ENCODE measurements around the gene CXCL1. TPM values are rescaled to one million over a fixed set of nuclear protein-coding genes. Genes with fewer than 3 reads are reported as not detected.

The CXCL1 gene
- total and polyA plus RNA-seq, 9 donors, result 0.40 to 28.5 (median 1.5) TPM

DNA sequence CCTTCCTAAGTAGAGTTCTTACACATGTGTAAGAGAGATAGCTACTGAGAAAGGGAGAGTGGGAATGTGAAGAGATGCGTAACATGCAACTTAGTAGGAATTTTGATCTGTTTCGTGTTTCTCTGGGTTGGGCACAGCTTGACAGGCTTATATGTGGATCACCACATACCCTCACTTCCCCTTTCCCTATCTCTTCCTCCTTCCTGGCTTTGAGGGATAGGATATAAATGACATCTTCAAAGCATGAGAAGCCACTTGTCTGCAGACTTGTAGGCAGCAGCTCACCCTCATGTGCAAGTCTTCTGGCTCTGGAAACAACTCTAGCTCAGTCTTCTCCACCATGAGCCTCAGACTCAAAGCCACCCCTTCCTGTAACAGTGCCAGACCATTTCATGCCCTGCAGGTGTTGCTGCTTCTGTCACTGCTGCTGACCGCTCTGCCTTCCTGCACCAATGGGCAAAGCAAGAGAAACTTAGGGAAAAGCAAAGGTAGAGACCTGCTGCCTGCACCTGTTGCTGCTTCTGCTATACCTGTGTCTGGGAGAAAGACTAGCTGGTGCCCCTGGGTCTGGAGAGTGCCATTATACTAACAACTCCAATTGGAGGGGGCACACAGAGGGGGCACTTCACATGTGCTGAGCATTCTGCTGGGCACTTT is 21.5 kb upstream of the CXCL1 start:
- H3K36me3 ChIP-seq, result no peaks in the 10 kb centered on the region
- H3K27me3 ChIP-seq, result no peaks in the 10 kb centered on the region
- no peak overlapping the region for H3K4me3 ChIP-seq
- no peaks in the 10 kb centered on the region for H3K9me3 ChIP-seq
- DNase-seq, result no peak
- TF ChIP-seq POLR2A (IDR thresholded peaks at IDR 0.05), result no peak
- TF ChIP-seq EP300 (IDR thresholded peaks at IDR 0.05), result no peak
- TF ChIP-seq, protein P1, sequence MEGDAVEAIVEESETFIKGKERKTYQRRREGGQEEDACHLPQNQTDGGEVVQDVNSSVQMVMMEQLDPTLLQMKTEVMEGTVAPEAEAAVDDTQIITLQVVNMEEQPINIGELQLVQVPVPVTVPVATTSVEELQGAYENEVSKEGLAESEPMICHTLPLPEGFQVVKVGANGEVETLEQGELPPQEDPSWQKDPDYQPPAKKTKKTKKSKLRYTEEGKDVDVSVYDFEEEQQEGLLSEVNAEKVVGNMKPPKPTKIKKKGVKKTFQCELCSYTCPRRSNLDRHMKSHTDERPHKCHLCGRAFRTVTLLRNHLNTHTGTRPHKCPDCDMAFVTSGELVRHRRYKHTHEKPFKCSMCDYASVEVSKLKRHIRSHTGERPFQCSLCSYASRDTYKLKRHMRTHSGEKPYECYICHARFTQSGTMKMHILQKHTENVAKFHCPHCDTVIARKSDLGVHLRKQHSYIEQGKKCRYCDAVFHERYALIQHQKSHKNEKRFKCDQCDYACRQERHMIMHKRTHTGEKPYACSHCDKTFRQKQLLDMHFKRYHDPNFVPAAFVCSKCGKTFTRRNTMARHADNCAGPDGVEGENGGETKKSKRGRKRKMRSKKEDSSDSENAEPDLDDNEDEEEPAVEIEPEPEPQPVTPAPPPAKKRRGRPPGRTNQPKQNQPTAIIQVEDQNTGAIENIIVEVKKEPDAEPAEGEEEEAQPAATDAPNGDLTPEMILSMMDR (IDR thresholded peaks at IDR 0.05), result no peak
- WGBS, 3 donors, result 90 to 93% (median 92%) methylated on average over 3 of the region's 3 CpGs
- H3K27ac ChIP-seq, result no peak overlapping the region
- H3K4me1 ChIP-seq (ENCODE audit: insufficient read depth), result no peaks in the 10 kb centered on the region
- intact Hi-C loops (cut with DNase I), result no loop called here

DNA sequence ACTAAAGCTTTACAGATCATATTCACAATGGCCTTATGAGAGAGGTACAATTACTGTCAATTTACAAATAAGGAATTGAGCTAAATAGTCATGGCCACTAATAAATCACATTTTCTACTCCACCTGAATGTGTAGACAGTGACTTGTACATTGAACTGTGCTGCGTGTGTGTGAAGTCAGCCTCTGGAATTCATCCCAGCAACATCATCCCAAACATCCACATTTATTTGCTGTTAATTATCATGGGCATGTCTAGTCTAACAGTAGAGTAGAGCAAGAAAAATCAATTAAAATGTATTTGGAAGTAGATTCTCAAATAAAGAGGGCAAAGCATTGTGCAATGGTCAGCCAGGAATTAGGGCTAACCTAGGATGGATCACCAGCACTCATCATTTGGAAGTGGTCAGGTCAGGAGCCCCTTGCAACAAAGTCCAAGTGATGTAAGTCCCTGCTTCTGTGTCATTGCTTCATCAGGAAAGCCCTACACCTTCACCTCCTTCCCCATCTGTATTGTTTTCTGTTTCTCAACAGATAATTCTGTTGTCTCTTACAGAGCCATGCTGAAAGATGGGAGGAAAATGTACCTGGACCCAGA is 20.9 kb upstream of the CXCL1 start:
- intact Hi-C loops (cut with DNase I), result no loop called here
- H3K9me3 ChIP-seq, result no peaks in the 10 kb centered on the region
- H3K4me1 ChIP-seq (ENCODE audit: insufficient read depth), result no peaks in the 10 kb centered on the region
- WGBS, 3 donors, result 81 to 88% (median 87%) methylated on average over 1 of the region's 1 CpG
- H3K36me3 ChIP-seq, result no peaks in the 10 kb centered on the region
- H3K27ac ChIP-seq, result no peak overlapping the region
- DNase-seq, result no peak
- TF ChIP-seq, protein P1 (IDR thresholded peaks at IDR 0.05), result no peak
- TF ChIP-seq EP300 (IDR thresholded peaks at IDR 0.05), result no peak
- TF ChIP-seq POLR2A (IDR thresholded peaks at IDR 0.05), result no peak
- H3K4me3 ChIP-seq, result no peak overlapping the region
- H3K27me3 ChIP-seq, result no peaks in the 10 kb centered on the region

DNA sequence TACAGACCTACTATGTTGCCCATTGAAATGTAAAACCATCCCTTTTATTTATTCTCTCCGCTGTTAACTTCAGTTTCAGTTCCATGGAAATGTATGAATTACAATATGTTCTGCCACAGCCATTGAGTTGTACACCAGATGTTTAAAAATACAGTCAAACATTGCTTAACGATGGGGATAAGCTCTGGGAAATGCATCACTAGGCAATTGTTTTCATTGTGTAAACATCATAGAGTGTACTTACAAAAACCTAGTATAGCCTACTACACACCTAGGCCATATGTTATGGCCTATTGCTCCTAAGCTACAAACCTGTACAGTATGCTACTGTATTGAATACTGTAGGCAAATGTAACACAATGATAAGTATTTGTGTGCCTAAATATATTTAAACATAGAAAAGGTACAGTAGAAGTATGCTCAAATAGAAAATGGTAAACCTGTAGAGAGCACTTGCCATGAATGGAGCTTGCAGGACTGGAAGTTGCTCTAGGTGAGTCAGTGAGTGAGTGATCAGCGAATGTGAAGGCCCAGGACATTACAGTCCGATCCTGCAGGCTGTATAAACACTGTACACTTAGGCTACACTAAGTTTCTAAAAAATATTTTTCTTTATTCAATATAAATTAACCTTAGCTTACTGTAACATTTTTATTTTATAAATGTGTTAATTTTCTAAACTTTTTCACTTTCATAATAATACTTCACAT is 18.8 kb upstream of the CXCL1 start:
- intact Hi-C loops (cut with DNase I), result no loop called here
- no peak overlapping the region for H3K27ac ChIP-seq
- TF ChIP-seq POLR2A (IDR thresholded peaks at IDR 0.05) (no peak), EP300 (IDR thresholded peaks at IDR 0.05) (no peak)
- TF ChIP-seq, protein P1 (IDR thresholded peaks at IDR 0.05), result no peak
- no peaks in the 10 kb centered on the region for H3K36me3 ChIP-seq
- H3K4me1 ChIP-seq (ENCODE audit: insufficient read depth), result no peaks in the 10 kb centered on the region
- no peak overlapping the region for H3K4me3 ChIP-seq
- H3K9me3 ChIP-seq, result no peaks in the 10 kb centered on the region
- no peak for DNase-seq
- 83 to 87% (median 85%) methylated on average over 4 of the region's 4 CpGs for WGBS, 3 donors
- H3K27me3 ChIP-seq, result no peaks in the 10 kb centered on the region

DNA sequence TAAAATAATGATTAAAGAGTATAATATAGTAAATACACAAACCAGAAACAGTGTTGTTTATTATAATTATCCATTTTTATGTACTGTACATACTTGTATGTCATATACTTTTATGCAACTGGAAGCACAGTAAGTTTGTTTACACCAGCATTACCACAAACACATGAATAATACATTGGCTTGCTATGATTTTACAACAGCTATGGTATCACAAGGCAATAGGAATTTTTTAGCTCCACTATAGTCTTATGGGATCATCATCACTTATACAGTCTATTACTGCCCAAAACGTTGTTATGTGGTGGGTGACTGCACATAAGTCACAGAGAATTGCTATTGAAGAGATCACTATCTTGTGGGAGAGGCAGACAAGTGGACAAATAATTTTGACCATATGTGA is 17.9 kb upstream of the CXCL1 start:
- no peak overlapping the region for H3K4me3 ChIP-seq
- TF ChIP-seq POLR2A (IDR thresholded peaks at IDR 0.05), result no peak
- TF ChIP-seq EP300 (IDR thresholded peaks at IDR 0.05), result no peak
- TF ChIP-seq, protein P1 (IDR thresholded peaks at IDR 0.05), result no peak

More for the DNA sequence above, 17.9 kb upstream of the CXCL1 start:
- no peaks in the 10 kb centered on the region for H3K4me1 ChIP-seq (ENCODE audit: insufficient read depth)
- WGBS, 3 donors, result 72 to 86% (median 82%) methylated on average over 1 of the region's 1 CpG
- H3K9me3 ChIP-seq, result no peaks in the 10 kb centered on the region
- H3K36me3 ChIP-seq, result no peaks in the 10 kb centered on the region
- H3K27ac ChIP-seq, result no peak overlapping the region
- intact Hi-C loops (cut with DNase I), result no loop called here
- DNase-seq, result no peak
- H3K27me3 ChIP-seq, result no peaks in the 10 kb centered on the region

Measured in ovary (tissue), 9 donors.